Adipose tissue (tissue), 3 donors: Measurements from ENCODE around the gene ELAPOR2. TPM values are rescaled to one million over a fixed set of nuclear protein-coding genes. Genes with fewer than 3 reads are reported as not detected.

Experiments
- polyA plus RNA-seq, 3 donors: library from polyadenylated mRNA; stranded (reverse); fragments of 200-250 nt; gene quantifications; one replicate each; pipeline ENCODE4 v1.2.3, GENCODE V29; 2013
- donor health status: healthy with polysubstance abuse.
- donor health status: Bipolar disorder and iron deficiency.
- donor health status: healthy.

The ELAPOR2 gene
- polyA plus RNA-seq, 3 donors: 2.1 to 6.9 (median 4.0) TPM

Other genes with a start within 250 kb of the ELAPOR2 start
- 10 to 100 TPM; 16.1 to 28.1 (median 24.3) TPM for gene DMTF1, start 92.8 kb upstream of the ELAPOR2 start, polyA plus RNA-seq
- gene TMEM243, start 160.1 kb upstream of the ELAPOR2 start, polyA plus RNA-seq: 10 to 100 TPM; 22.5 to 36.7 (median 26.6) TPM